Left ventricle myocardium superior (tissue), 1 donor: ENCODE results near the gene ASTN2. TPM values are rescaled to one million over a fixed set of nuclear protein-coding genes. Genes with fewer than 3 reads are reported as not detected.

Source experiments
- ATAC-seq: fragments of 200-7000 bp; cut with Tn5 transposase; one replicate; pipeline ENCODE4 v1.9.1; 2020; ENCODE audit warnings: mild to moderate bottlenecking, moderate library complexity
- DNase-seq: peaks from one replicate; pipeline ENCODE4 v3.0.0-alpha.2; 2020
- intact Hi-C: fragments of 100-400 bp; cut with micrococcal nuclease; formaldehyde crosslinking; loops from one replicate; pipeline ENCODE4 v1.11.0; 2022
- total RNA-seq: library from RNA; stranded (reverse); fragmentation: NEBNext Ultra II Directional; extraction: Animal tissue kit (Norgen Biotek cat#: 25700); gene quantifications from one replicate; pipeline ENCODE4 v1.2.1, GENCODE V29; 2021
- donor health status: DM: no; HTN: yes; CAD: no; lungs with severe emphysema.

Gene ASTN2
- total RNA-seq, 1 donor from 2014 or later = 11.3 TPM

- DNase-seq (no peak), ATAC-seq (no peak)
- intact Hi-C loops = no loop called here
Observed at GRCh38 chr9:117204971-117205370, 209.9 kb downstream of the ASTN2 start.

- intact Hi-C loops = no loop called here
- DNase-seq = no peak
- no peak for ATAC-seq
Observed at GRCh38 chr9:117191504-117192261, 223.2 kb downstream of the ASTN2 start.

GRCh38 chr9:117189121-117189520 lies 225.7 kb downstream of the ASTN2 start:
- no peak for ATAC-seq
- no peak for DNase-seq
- intact Hi-C loops = no loop called here

- intact Hi-C loops = no loop called here
- DNase-seq = no peak
- ATAC-seq = no peak
Observed at GRCh38 chr9:117188394-117188793, 226.5 kb downstream of the ASTN2 start.

GRCh38 chr9:117187498-117187897 lies 227.4 kb downstream of the ASTN2 start:
- ATAC-seq (no peak), DNase-seq (no peak)
- intact Hi-C loops = no loop called here

GRCh38 chr9:117184173-117184572 lies 230.7 kb downstream of the ASTN2 start:
- ATAC-seq (no peak), DNase-seq (peak; percentile 28)
- intact Hi-C loops = no loop called here

GRCh38 chr9:117182046-117182445 lies 232.8 kb downstream of the ASTN2 start:
- DNase-seq (no peak), ATAC-seq (no peak)
- intact Hi-C loops = no loop called here

- DNase-seq = no peak
- intact Hi-C loops = no loop called here
- no peak for ATAC-seq
Observed at GRCh38 chr9:117180896-117181445, 233.9 kb downstream of the ASTN2 start.

GRCh38 chr9:117178596-117179375 lies 236.1 kb downstream of the ASTN2 start:
- intact Hi-C loops = no loop called here
- no peak for ATAC-seq
- no peak for DNase-seq

GRCh38 chr9:117170567-117170966 lies 244.3 kb downstream of the ASTN2 start:
- DNase-seq (no peak), ATAC-seq (no peak)
- intact Hi-C loops = no loop called here

GRCh38 chr9:117169089-117169621 lies 245.7 kb downstream of the ASTN2 start:
- intact Hi-C loops = no loop called here
- ATAC-seq = no peak

GRCh38 chr9:117164512-117164911 lies 250.3 kb downstream of the ASTN2 start:
- ATAC-seq (no peak), DNase-seq (no peak)
- intact Hi-C loops = no loop called here

More at GRCh38 chr9:117169089-117169621, 245.7 kb downstream of the ASTN2 start:
- DNase-seq = no peak

GRCh38 chr9:117160254-117160653 lies 254.6 kb downstream of the ASTN2 start:
- no peak for ATAC-seq
- DNase-seq = no peak
- intact Hi-C loops = no loop called here

- no peak for ATAC-seq
- intact Hi-C loops = no loop called here
- DNase-seq = no peak
Observed at GRCh38 chr9:117156771-117157535, 257.9 kb downstream of the ASTN2 start.

GRCh38 chr9:117156144-117156688 lies 258.6 kb downstream of the ASTN2 start:
- no peak for DNase-seq
- no peak for ATAC-seq
- intact Hi-C loops = no loop called here

GRCh38 chr9:117153021-117153420 lies 261.8 kb downstream of the ASTN2 start:
- ATAC-seq = no peak
- intact Hi-C loops = no loop called here
- DNase-seq = no peak

- intact Hi-C loops = no loop called here
- DNase-seq = no peak
- ATAC-seq = no peak
Observed at GRCh38 chr9:117151716-117152115, 263.1 kb downstream of the ASTN2 start.

- no peak for DNase-seq
- intact Hi-C loops = no loop called here
- no peak for ATAC-seq
Observed at GRCh38 chr9:117149996-117150395, 264.9 kb downstream of the ASTN2 start.

- intact Hi-C loops = no loop called here
- DNase-seq = no peak
- no peak for ATAC-seq
Observed at GRCh38 chr9:117145811-117146490, 268.9 kb downstream of the ASTN2 start.
